HG03060 (cell line): ENCODE data around the gene LCNL1.

Source experiments
- ATAC-seq: cut with Tn5 transposase; IDR thresholded peaks from one replicate; pipeline ENCODE4 v1.9.1; 2021; ENCODE audit warnings: low read depth, moderate number of reproducible peaks; ENCODE audit not compliant: unreplicated experiment

Gene LCNL1

GRCh38 chr9:137034039-137034708 is 51.4 kb downstream of the LCNL1 start:
- no peak for ATAC-seq

DNA sequence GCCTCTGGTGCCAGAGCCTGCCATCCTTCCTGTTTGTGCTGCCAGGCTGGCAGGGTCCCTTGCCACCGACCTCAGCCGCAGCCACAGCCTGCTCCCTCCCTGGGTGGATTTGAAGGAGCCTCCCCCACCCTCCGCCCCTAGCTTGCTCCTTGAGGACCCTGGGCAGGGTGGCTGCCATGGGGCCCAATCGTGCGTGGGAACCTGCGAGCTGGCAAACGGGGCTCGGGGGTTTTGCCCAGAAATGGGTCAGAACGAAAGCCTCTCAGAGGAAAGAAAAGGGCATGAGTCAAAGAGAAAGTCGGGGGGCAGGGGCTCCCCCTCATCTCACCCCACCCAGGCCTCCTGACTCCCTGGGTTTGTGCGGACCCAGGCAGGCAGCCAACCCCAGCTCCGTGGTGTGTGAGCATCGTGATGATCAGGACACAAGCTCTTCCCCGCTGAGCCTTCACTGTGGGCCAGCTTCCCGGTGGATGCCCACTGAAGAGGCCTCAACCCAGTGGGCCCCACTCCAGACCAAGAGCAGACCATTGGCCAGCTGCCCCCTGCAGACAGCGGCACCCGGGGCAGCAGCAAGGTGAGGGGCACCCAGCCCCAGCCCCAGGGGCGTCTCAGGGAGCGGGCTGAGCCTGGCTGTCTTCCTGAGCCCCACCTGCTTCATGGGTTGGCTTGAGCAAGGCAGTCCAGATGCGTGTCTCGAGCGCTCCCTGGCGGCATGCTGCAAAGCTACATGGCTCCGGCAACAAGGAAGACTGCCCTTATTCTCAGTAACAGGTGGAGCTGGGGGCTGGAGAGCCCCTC is 52.1 kb downstream of the LCNL1 start:
- no peak for ATAC-seq
